ENCODE data around the gene RNGTT. TPM values are rescaled to one million over a fixed set of nuclear protein-coding genes. Genes with fewer than 3 reads are reported as not detected.

Gene RNGTT
- polyA plus RNA-seq (2012; ENCODE audit: insufficient read length, low read depth): 7.3 TPM

DNA sequence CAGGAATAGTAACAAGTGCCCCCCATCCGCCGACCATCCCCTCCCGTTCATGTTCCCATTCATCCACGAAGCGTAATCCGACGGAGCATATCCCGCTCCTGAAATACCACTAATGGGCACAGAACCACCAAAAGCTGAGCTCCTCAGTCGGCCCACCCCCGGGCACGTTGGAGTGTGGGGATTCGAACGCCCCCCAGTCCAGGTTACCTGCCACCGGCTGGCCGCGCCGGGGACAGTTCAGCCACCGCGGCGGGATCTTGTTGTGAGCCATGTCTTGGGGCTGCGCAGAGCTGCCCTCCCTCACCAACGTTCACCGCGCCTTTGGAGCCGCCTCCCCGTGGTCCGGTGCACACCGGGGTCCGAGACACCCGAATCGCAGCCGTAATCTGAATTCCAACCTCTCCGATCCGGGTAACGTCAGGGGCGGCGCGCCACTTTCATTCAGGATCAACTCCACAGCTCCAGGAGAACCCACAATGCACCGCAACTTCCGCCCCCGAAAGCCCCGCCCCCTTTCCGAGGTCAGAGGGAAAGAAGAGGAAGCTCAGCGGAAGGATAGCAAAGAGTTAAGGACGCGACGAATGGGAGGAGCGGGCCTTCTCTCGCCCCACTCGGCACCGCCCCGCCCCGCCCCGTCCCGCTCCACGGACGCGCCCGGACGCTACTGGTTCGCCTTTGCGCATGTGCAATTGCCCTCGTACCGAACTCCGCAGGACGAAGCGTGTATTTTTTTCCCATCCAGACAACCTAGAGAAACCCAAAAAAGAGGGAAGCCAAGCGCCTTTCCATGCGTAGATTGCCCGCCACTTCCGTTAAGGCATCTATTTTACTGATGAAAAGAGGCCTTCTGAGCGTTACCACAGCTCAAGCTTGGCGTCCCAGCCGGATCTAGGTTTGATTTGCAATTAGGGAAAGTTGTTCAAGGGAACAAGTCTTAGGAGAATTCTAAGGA, at the start of gene RNGTT:
TSS of gene RNGTT (minus strand) at position 480 of the 952 bp plus-strand sequence. CDS start at position 271, 209 bp downstream.
- peak; percentile 80; the same call in 1 of the 2 replicates for TF ChIP-seq SIN3A (IDR thresholded peaks at IDR 0.05; ENCODE audit: borderline replicate concordance, insufficient read depth, low read length)
- no peak for TF ChIP-seq REST (IDR thresholded peaks at IDR 0.05; ENCODE audit: insufficient read depth in 1 of 2, low read depth in 2 of 2, low read length in 2 of 2)
- TF ChIP-seq FOXP2 (optimal IDR thresholded peaks at IDR 0.05; ENCODE audit: borderline replicate concordance, extremely low read depth, extremely low read length, insufficient read depth): peak; percentile 69
- peak; percentile 93 for TF ChIP-seq POLR2AphosphoS5 (IDR thresholded peaks at IDR 0.05; ENCODE audit: low read depth, low read length)
- TF ChIP-seq TAF1 (IDR thresholded peaks at IDR 0.05; ENCODE audit: borderline replicate concordance, insufficient read depth, low read length): peak; percentile 51; the same call in 1 of the 2 replicates

DNA sequence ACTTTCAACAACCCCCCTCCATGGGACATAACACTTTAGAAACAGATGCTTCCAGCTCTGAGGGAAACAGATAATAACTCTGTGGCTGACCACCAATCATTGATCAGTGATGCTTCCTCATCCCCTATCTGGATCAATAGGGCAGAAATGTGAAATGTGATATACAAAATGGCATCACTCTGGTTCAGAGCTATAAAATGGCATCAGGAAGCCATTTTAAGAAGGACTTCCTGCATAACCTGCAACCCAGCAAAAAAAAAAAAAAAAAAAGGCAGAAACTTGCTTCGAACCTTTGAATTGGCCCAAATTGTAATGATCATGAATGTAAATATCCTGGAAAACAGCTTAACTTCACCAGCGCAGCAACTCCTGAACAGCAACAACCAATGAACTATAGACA, 48.0 kb upstream of the RNGTT start:
- TF ChIP-seq POLR2AphosphoS5 (IDR thresholded peaks at IDR 0.05; ENCODE audit: low read depth, low read length) (no peak), REST (IDR thresholded peaks at IDR 0.05; ENCODE audit: insufficient read depth in 1 of 2, low read depth in 2 of 2, low read length in 2 of 2) (no peak), FOXP2 (optimal IDR thresholded peaks at IDR 0.05; ENCODE audit: borderline replicate concordance, extremely low read depth, extremely low read length, insufficient read depth) (no peak), TAF1 (IDR thresholded peaks at IDR 0.05; ENCODE audit: borderline replicate concordance, insufficient read depth, low read length) (no peak), SIN3A (IDR thresholded peaks at IDR 0.05; ENCODE audit: borderline replicate concordance, insufficient read depth, low read length) (no peak)

- TF ChIP-seq TAF1 (IDR thresholded peaks at IDR 0.05; ENCODE audit: borderline replicate concordance, insufficient read depth, low read length) (no peak), FOXP2 (optimal IDR thresholded peaks at IDR 0.05; ENCODE audit: borderline replicate concordance, extremely low read depth, extremely low read length, insufficient read depth) (no peak), SIN3A (IDR thresholded peaks at IDR 0.05; ENCODE audit: borderline replicate concordance, insufficient read depth, low read length) (no peak), REST (IDR thresholded peaks at IDR 0.05; ENCODE audit: insufficient read depth in 1 of 2, low read depth in 2 of 2, low read length in 2 of 2) (no peak), POLR2AphosphoS5 (IDR thresholded peaks at IDR 0.05; ENCODE audit: low read depth, low read length) (no peak)
Measured at GRCh38 chr6:89010825-89011224, 47.4 kb upstream of the RNGTT start.

- TF ChIP-seq TAF1 (IDR thresholded peaks at IDR 0.05; ENCODE audit: borderline replicate concordance, insufficient read depth, low read length): no peak
- no peak for TF ChIP-seq SIN3A (IDR thresholded peaks at IDR 0.05; ENCODE audit: borderline replicate concordance, insufficient read depth, low read length)
- no peak for TF ChIP-seq FOXP2 (optimal IDR thresholded peaks at IDR 0.05; ENCODE audit: borderline replicate concordance, extremely low read depth, extremely low read length, insufficient read depth)
- TF ChIP-seq REST (IDR thresholded peaks at IDR 0.05; ENCODE audit: insufficient read depth in 1 of 2, low read depth in 2 of 2, low read length in 2 of 2): no peak
- TF ChIP-seq POLR2AphosphoS5 (IDR thresholded peaks at IDR 0.05; ENCODE audit: low read depth, low read length): no peak
Measured at GRCh38 chr6:89009624-89010059, 46.2 kb upstream of the RNGTT start.
